ENCODE measurements around the gene MBD6.
"Not testable (repeated sequence)": the region's sequence is repeated elsewhere in the genome, so short reads cannot be mapped to it uniquely, and the experiment has no call there.

MBD6 gene

DNA sequence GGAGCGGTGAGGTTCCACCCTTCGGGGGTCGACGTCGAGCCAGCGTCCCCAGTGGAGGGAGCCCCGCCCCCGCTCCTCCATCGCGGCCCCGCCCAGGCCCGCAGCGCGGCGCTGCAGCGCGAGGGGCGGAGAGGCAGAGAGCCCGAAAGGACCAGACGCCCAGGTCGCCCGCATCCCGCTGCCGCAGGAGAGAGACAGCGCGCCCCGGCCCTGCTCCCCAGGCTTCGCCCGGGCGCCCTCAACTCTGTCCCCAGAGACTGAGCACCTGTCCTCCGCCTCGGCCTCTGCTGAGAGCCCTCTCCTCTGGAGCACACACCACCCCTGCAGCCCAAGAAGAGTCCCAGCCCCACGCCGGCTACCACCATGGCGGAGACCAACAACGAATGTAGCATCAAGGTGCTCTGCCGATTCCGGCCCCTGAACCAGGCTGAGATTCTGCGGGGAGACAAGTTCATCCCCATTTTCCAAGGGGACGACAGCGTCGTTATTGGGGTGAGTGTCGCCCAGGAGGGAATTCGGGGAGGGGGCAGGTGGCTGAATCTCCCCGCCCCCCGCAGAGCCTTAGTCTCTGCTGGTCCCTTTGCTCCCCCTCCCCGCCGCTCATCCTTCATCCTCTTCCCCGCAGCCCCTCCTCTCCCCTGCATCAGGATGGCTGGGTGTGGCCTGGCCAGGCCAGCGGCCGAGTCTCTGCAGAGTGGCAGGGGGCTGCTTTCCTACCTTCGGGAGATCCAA lies 27.5 kb downstream of the MBD6 start, which contains the start of gene KIF5A:
KIF5A (plus strand) TSS at position 136 of the 732 bp plus-strand sequence; CDS start at position 364, 228 bp downstream.
- peak; percentile 44 for DNase-seq (ENCODE audit: low spot score)

- DNase-seq (ENCODE audit: low spot score): no peak
These were observed 28.3 kb downstream of the MBD6 start for GRCh38 chr12:57550641-57551549.

- DNase-seq (ENCODE audit: low spot score): no peak
These were observed 29.1 kb downstream of the MBD6 start for GRCh38 chr12:57551637-57552305.

DNA sequence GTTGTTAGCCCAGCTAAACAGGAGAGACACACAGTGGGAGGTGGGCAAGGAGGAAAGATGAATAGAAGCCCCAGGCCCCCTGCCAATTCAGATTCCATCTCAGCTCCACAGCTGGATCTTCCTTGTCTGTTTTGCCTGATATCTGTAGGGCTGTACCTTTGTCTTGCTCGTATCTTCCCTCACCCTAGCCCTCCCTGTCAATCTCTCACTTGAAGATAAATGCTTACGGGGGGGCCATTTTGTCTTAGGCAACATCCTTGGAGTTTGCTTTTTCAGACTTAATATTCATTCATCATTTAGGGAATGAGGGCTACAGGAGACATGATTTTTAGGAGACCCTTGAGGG lies 29.7 kb downstream of the MBD6 start:
- no peak for DNase-seq (ENCODE audit: low spot score)

- DNase-seq (ENCODE audit: low spot score): no peak
These were observed 30.2 kb downstream of the MBD6 start for GRCh38 chr12:57552835-57553313.

DNA sequence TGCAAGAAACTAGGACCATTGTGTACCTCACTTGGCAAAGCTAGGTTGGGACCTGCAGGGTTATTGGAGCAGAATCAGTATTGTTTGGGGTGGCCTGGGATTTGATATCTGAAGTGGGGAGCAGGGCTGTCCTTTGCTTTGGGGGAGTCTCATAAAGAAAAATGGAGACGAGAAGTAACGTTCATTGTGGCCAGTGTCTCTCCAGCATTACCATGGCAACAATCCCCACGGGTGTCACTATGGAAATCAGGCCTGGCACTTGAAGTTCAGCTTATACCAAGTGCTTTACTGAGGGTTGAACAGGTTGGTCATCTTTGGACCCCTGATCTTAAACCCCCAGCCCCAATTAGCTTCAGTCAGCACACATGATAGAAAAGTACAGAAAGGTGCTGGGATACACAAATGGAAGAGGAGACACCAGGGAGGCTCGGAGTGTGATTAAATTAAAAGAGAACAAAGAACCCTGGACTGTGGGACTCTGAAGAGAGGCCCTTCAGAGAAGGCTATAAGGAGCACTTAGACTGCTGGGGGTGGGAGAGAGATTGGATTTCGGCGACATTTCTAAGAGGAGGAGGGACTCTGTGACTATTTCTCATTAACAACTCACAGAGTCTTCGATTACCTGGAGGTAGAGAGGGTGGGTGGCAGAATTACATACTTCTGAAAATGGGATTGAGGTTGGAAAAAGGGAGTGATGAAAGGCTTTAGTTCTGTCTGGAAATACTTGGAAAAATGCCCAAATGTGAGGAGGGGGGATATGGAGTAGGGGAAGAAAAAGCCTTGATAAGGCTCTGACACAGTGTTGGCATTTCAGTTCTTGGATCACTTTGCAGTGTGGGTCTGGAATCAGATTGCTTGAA lies 30.9 kb downstream of the MBD6 start:
- DNase-seq (ENCODE audit: low spot score): no peak

DNA sequence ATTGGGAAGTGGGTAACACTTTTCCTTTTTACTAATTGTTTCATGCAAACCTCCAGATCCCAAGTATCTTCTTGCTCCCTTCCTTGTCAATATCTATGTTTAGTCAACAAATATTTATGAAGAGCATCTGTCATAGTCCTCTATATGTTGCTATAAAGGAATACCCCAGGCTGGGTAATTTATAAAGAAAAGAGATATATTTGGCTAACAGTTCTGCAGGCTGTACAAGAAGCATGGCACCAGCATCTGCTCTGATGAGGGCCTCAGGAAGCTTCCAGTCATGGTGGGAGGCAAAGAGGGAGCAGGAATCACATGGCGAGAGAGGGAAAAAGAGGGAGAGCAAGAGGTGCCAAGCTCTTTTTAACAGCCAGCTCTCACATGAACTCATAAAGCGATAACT lies 31.8 kb downstream of the MBD6 start:
- no peak for DNase-seq (ENCODE audit: low spot score)

DNA sequence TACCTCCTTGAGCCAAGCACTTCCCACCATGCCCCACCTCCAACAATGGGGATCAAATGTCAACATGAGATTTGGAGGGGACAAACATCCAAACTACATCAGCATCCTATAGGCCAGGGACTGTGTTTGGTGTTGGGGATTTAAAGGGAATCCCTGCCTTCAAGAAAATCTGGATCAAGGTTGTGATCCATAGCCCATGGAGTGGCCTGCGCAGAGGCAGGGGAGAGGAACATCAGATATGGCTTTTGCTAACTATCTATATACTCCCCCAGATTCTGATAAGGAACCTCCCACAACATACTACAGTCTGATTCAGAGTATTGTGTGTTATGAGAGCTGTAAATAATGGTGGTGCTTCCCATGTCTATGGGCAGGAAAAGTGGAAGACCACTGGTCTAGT lies 32.3 kb downstream of the MBD6 start:
- DNase-seq (ENCODE audit: low spot score): no peak

GRCh38 chr12:57558864-57559263 lies 36.2 kb downstream of the MBD6 start:
- no peak for DNase-seq (ENCODE audit: low spot score)

DNA sequence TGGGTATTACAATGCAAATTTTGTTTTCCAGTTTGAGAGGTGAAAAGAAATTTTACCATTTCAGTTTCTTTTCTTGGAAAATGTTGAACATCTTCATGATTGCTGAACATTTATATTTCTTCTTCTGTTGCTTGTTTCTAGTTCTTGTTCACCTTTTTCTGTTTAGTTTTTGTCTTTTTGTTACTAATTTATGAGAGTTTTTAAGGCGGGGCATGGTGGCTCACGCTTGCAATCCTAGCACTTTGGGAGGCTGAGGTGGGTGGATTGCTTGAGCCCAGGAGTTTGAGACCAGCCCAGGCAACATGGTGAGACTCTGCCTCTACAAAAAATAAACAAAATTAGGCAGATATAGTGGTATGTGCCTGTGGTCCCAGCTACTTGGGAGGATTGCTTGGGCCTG lies 37.9 kb downstream of the MBD6 start:
- no peak for DNase-seq (ENCODE audit: low spot score)

DNA sequence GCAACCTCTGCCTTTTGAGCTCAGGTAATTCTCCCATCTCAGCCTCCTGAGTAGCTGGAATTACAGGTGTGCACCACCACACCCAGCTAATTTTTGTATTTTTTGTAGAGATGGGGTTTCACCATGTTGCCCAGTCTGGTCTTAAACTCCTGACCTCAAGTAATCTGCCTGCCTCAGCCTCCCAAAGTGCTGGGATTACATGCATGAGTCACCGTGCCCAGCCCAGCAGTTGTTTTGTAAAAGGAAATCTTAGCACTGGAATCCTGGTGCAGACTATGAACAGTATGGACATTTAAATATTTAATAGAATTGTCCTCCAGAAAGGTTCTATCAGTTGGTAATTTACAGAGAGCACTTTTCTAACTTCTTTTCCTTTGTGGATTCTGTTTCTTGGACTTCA lies 38.5 kb downstream of the MBD6 start:
- not testable (repeated sequence) for DNase-seq (ENCODE audit: low spot score)

DNA sequence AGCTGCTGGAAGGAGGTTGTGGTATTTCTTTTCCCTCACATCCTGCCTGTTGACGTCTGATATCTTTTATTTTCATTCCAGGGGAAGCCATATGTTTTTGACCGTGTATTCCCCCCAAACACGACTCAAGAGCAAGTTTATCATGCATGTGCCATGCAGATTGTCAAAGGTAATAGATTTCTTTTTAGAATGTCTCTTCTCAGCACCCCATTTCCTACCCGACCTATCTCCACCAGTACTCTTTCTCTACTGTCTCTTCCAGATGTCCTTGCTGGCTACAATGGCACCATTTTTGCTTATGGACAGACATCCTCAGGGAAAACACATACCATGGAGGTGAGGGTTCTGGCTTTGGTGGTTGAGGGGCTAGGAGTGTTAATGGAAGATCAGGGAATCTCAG lies 40.7 kb downstream of the MBD6 start:
- DNase-seq (ENCODE audit: low spot score): no peak

GRCh38 chr12:57564178-57564740 lies 41.6 kb downstream of the MBD6 start:
- no peak for DNase-seq (ENCODE audit: low spot score)

- no peak for DNase-seq (ENCODE audit: low spot score)
These were observed 46.2 kb downstream of the MBD6 start for GRCh38 chr12:57568838-57569237.

DNA sequence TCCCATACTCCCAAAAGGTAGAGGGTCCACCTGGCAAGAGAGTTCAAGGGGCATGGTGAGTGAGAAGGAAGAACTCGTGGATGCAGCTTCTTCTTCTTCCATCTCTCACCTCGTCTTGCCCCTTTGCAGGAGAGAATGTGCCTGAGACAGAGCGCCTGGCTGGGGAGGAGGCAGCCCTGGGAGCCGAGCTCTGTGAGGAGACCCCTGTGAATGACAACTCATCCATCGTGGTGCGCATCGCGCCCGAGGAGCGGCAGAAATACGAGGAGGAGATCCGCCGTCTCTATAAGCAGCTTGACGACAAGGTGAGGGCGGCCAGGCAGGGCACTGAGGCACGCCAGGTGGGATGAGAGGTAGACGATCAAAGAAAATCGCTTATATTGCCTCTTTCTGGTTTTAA lies 47.2 kb downstream of the MBD6 start:
- no peak for DNase-seq (ENCODE audit: low spot score)

GRCh38 chr12:57570438-57570837 lies 47.8 kb downstream of the MBD6 start:
- not testable (repeated sequence) for DNase-seq (ENCODE audit: low spot score)

DNA sequence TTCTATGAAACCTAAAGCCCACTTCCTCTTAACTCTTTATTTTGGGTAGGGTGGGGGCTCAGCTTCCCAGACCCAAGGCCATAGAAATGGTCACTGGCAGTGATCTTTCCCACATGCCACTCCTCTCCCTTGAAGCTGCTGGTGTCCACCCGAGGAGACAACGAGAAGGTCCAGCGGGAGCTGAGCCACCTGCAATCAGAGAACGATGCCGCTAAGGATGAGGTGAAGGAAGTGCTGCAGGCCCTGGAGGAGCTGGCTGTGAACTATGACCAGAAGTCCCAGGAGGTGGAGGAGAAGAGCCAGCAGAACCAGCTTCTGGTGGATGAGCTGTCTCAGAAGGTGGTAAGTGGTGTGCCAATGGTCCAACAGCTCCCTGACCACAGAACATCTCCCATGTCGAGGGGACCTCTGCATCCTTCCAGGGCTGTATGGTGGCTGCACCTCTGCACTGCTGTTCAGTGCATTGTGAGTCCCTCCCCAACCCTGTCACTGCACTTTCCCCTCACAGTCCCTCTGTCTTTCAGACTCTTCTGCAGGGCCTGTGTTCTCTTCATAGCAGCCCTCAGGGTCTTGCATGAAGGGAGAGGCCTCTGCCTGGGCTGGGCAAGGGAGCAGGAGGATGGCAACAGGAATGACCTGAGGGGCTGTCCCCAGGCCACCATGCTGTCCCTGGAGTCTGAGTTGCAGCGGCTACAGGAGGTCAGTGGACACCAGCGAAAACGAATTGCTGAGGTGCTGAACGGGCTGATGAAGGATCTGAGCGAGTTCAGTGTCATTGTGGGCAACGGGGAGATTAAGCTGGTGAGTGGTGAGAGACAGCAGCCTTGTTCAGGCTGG lies 49.5 kb downstream of the MBD6 start:
- no peak for DNase-seq (ENCODE audit: low spot score)

DNA sequence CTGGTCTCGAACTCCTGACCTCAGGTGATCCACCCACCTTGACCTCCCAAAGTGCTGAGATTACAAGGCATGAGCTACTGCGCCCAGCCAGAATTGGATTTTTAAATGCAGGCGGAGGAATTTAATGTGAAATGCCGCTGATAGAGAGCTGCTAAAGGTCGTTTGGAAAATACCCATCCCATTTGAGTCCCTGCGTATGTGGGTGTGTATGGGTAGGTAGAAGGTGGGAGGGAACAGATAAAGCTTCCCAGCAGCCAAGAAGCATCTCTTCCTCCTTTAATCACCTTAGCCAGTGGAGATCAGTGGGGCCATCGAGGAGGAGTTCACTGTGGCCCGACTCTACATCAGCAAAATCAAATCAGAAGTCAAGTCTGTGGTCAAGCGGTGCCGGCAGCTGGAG lies 52.2 kb downstream of the MBD6 start:
- no peak for DNase-seq (ENCODE audit: low spot score)

DNA sequence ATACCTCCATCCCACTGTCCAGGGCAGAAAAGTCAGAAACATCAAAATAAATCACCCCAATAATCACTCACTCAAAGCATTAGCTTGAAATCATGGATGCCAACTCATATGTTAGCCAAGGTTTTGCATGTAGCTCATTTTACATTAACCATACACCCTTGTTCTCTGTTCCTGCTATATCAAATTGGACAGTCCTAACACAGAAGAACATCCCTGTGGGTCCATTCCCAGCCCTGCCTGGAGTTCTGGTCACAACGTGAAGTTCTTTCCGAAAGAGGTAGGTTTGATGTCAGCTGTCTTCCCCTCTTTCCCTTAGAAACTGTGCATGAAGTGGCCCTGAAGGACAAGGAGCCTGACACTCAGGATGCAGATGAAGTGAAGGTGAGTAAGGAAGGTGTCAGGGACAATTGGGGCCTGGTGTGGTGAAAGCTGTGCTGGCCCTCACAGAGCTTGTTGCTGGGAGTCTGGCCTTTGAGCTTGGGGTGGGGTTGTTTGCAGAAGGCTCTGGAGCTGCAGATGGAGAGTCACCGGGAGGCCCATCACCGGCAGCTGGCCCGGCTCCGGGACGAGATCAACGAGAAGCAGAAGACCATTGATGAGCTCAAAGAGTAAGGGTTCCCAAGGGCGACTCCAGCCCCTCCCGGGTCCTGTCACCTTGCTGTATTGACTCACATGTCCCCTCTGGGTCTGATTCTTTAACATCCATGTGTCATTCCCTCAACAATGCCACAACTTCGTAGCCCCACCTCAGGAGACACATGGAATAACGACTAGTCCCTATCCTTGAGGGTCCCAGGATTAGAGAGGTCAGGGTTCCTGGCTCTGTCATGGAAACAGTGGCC lies 53.4 kb downstream of the MBD6 start:
- no peak for DNase-seq (ENCODE audit: low spot score)

Data from CD4-positive, alpha-beta T cell treated with Interleukin-15 for 4 hours (primary cell).